HT1080 (cell line): ENCODE data around the gene CNPPD1. TPM values are rescaled to one million over a fixed set of nuclear protein-coding genes. Genes with fewer than 3 reads are reported as not detected.

ENCODE experiments used
- DNase-seq: peaks from one replicate; pipeline ENCODE4 v3.0.0-alpha.2; 2015; ENCODE audit warnings: low read depth
- total RNA-seq: library from RNA; depleted of rRNA; stranded (reverse); fragments of >200 nt; shearing (Covaris generic); gene quantifications from 2 replicates; pipeline ENCODE4 v1.2.3, GENCODE V29; 2014

The CNPPD1 gene
- total RNA-seq, 1 experiment from 2014 or later: 23.3 TPM

DNA sequence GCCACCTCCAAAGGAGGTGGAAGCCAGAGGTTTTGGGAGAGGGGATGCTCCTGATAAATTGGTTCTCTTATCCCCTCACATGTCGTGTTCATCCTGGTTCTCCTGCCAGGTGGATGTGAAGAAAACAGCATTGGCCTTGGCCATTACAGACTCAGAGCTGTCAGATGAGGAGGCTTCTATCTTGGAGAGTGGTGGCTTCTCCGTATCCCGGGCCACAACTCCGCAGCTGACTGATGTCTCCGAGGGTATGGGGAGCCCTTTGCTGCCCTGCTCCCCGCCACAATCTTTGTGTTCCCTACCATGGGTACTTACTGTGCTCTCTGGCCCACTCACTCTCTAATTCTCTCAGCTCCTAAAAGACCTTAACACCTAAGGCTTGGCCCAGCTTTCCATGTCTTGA, 4.8 kb upstream of the CNPPD1 start:
- no peak for DNase-seq

DNA sequence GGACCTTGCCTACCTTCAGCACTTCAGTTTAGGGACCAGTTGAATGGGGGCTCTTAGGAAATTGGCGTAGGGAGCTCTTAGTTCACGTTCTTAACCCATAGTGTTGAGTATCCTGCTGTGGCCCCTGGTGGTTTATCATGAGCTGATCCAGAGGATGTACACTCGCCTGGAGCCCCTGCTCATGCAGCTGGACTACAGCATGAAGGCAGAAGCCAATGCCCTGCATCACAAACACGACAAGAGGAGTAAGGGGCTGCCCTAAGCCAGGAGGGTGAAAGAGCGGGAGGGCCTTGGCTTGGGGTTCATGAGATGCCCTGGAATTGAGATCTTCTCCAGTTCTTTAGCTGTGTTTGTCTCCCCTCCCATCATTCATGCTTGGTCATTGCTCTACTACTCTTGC, 4.2 kb upstream of the CNPPD1 start:
- no peak for DNase-seq

DNA sequence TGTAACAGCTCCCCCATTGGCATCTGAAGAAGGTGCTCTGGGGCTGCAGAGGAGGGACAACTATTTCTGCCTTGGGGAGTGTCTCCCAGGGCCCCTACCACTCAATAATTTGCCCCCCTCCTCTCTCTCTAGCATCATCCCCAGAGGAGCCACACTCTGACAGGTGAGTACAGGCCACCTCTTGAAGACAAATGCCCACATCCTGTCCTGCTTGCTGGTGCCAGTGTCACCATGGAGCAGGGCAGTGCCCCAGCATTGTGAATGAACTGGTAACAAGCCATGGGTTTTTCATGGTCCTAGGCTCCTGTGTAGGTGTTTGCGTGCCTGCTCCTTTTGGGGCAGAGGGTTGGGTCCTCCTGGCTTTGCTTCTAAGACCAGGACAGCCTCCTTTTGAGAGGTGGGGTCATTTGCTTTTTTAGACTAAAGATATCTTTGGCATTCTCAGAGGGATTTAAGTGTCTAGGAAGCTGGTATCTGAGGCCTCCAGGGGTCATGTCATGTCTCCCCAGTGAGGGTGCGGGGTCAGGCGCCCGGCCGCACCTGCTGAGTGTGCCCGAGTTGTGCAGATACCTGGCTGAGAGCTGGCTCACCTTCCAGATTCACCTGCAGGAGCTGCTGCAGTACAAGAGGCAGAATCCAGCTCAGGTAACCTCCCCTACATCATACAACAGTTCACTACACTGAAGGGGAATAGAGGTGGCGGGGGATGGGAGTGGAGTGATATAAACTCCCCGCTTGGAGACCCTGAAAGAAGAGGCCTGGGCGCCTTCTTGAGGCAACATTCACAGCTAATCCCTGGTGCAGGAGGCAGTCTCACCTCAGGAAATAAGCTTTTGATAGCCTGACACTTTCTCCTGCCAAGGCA, 3.1 kb upstream of the CNPPD1 start:
- no peak for DNase-seq

DNA sequence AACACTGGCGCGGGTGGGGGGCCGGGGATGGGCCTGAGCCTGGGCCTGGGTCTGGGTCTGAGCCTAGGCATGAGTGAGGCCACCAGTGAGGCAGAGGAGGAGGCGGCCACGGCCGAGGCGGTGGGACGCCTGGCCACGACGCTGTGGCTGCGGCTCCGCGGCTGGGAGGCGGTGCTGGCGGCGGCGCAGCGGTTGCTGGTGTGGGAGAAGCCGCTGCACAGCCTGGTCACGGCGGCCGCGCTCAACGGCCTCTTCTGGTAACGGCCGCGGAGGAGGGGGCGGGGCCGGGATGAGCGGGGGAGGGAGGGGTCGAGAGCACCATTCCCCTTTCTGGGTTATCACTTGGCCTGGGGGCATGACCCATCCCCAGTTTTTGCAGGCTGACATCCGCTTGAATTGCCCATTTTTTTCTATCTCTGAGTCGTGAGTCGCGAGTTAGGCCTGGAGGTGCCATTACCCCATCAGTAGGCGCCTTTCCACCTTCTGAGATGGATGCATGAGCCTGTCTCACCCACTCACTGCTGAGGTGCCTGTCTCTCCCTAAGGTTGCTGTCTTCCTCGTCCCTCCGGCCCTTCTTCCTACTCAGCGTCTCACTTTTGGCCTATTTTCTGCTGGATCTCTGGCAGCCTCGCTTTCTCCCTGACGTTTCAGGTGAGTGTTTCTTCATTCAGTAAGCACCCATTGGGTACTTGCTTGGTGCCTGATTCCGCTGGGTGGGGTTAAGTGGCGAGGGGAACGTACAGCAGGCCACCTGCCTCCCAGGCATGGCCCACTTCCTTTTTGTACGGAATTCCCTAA, 1.9 kb upstream of the CNPPD1 start:
- DNase-seq: peak; percentile 8

DNA sequence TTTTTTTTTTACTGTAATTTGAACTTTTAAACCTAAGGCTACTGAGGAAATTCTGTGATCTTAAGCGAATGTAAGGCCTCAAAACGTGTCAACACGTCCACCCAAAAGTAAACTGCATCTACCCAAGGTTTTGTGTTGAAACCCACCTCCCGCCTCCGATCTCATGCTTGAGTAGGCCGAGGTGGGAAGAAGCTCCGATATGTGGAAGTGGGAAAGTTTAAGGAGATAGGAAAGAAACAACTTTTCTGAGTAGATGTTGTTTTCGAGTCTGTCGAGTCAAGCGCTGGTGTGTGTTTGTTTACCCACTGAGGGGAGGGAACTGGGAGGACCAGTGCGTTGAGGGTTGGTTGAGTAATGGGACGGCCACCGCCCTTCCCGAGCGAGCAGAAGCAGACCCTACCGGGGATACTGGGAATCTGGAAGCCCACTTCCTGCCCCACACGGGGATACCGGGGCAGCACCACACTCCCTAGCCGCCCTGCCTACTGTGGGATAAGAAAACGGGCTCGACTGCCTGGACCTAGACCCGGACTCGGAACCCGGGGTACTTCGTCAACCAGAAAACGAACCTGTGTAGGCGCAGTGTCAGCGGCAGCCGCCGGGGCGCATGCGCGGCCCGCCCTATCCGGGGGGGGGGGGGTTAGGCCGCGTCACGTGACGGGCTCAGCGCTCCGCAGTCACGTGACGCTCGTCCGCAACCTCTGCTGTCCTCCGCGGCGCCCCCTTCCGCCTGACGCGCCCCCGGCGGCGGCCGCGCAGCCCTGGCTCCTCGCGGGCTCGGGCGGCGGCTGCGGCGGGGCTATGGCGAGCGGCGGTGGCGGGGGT, 1.0 kb upstream of the CNPPD1 start, which contains the start of gene RETREG2:
RETREG2 (plus strand) TSS at position 724 of the 825 bp plus-strand sequence; CDS start at position 802, 78 bp downstream.
- peak; percentile 89 for DNase-seq

DNA sequence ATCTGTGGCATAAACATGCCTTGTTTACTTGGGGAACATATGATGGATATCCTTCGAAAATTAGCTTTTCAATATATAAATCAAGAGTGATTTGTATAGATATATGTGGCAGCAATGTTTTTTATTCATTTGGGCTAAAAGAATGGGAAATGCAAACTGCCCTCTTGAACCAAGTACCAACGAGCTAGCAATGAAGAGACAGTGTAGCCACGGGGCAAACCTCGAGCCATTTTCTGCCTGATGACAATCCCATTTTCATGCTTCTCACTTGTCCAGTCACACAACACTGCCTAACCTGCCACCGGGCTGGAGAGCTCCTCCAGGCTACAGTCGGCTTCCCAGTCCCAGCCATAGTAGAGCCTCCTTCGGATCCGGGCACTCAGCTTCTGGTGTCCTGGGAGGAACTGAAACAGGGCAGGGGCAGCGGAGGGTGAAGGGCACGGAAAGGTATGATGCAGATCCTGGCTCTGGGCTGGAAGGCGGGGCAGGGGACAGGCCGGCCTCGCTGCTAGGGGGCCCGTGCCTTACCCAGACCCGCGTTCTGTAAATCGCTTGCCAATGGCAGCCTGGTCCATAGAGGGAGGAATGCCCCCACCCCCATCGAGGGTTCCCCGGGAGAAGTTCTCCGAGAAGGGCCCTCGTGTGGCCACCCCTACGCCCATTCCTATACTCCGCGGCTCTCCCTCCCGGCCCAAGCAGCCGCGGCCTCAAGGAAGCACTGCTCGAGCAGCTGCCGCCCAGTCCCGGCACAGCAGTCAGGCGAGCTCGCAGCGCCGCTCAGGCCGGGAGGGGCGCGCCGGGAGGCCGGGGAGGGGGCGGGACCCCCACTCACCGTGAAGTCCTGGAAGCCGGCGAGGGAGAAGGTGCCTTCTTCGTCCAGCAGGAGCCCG, 552 bp downstream of the CNPPD1 start:
- DNase-seq: peak; percentile 42

DNA sequence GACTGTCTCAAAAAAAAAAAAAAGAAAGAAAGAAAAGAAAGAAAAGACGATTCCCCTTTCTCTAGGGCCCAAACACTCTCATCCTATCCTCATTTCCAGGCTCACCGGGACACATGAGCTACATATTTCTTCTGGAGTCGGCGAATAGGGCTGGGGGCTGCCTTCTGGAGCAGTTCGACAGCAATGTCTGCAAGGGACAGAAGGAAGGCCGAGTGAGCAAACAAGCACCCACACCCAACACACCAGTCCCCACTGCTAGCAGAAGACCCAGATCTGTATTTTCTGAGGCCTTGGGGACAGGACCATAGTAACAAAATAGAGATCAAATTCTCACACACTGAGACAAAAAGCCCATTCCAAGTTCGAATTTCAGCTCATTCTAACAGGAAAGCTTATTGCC, 1.2 kb downstream of the CNPPD1 start:
- no peak for DNase-seq

DNA sequence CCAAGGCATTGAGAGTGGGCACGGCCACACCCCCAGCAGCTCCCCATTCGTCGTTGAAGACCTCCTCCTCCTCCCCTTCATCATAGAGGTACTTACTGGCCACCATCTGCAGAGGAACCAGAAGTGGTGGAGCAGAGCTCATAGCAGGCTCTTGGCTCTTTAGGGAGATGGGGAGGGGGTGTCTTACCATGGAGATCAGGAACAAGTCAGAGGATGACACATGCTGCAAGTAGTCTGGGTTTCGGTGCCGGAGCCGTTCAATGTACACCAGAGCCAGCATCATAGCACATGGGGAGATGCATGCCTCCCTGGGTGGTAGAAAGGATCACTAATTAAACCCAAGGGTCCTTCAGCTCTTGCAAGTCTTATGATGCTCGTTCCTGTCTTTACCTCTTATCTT, 1.9 kb downstream of the CNPPD1 start:
- no peak for DNase-seq

DNA sequence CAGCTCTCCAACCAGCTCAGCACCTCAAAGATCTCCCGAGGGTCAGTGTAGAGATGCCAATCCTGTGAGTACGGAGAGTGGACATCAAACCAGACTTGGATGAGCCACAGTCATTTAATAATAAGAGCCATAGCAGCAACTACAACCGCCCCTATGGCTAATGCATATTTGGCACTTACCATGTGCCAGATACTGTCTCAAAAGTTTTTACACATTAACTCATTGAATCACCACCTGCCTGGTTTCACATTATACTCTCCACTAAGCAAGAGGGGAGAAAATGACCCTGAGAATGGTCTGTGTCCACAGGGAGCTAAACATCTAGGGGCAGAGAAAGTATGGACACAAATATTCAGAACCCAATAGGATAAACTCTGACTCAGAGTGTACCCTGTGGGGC, 2.6 kb downstream of the CNPPD1 start:
- DNase-seq: no peak

DNA sequence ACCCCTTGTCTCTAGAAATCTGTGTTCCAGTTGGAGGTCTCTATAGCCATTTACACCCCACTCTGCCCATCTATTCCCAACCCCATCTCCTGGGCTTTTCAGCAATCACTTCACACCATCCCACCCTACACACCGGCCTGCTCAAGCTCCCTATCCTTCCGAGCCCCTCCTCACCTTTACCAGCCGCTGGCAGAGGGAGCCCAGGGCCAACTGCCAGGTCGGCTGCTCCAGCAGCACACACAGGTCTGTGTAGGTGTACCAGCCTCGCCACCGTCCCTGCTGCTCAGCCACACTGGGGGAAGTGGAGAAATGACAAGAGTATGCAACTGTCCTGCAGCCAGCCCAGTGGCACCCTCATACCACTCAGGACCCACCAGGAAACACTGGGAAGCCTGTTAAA, 3.5 kb downstream of the CNPPD1 start:
- no peak for DNase-seq

DNA sequence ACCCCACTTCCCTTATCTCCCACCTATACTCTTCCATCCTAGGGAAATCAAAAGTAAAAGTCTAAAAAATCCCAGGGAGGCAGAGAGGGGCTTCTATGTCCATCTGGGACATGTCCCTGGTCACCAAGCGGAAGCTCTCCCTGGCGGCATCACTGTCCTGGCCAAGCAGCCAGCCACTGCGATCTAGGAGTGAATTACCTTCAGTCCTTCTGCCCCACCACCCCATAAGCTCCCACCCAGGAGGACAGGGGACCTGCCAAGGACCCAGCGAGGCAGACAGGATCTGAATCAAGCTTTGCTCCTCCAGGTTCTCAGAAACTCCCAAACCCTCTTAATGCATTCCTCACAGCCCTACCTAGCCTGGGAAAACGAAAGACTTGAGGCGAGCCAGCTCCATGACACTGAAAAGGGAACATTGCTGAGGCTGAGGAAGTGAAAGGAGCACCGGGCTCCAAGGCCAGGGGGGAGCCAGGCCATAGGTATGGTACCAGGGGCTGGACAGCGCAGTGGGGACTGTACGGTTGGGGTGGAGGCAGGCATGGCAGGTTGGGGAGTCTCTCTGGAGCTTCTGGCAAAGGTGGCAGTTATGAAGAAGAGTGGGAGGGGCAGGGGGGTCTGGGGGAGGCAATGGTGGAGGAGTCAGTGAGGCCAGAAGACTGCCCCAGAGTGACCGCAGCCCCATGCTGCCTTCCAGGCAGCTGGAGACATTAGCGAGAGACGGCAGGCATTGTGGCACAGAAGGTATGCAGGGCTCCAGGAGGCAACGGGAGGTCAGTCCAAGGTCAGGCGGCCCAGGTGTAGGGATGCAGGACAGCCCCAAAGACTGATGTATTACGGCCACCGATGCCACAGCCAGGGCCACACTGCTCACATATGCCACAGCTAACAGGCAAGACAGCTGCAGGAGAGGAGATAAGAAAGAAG, 4.2 kb downstream of the CNPPD1 start:
- no peak for DNase-seq

DNA sequence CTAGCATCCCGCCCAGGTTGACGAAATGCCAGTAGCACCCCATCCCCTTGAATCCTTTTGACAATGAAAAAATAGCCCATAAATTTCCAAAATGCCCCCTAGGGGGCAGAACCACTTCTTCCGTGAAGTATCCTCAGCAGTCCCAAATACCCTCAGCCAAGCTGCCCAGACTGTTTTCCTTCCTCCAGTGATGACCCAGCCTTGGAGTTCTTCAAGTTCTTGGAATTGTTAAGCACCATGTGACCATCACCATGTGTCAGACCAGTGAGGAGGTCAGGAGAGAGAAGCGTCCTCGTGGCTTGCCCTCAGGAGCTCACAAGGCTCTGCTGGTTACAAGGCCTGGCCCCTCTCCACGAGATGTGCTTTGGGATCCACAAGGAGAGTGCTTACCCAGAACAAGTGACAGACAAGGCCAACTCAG, 5.5 kb downstream of the CNPPD1 start:
- DNase-seq: peak; percentile 58

DNA sequence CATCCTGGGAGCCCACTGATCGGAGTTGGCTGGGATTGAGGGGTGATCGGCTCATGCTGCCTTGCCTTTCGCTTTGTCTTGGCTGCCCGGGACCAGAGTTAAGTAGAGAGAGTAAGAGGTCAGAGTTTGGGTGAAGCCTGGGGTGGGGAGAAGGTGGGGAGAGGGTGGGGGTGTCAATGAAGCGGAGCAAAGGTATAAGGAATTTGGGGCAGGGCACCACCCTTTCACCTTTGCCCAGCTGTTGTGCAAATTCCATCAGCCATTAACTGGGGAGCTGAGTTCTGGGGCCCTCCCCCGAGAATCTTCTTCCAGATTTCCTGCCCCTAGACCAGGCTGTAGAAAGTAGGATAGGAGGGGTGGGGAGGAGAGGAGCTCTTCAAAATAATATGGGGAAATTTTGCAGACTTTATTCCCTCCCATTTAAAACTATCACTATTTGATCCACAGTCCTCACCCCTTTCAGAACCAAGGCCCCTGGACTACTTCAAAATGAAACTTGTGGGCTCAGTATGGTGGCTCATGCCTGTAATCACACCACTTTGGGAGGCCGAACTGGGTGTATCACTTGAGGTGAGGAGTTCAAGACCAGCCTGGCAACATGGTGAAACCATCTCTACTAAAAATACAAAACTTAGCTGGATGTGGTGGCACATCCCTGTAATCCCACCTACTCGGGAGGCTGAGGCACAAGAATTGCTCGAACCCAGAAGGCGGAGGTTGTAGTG, 6.6 kb downstream of the CNPPD1 start, which contains the start of gene SLC23A3:
SLC23A3 (minus strand) TSS at position 100 of the 725 bp plus-strand sequence; CDS start at position 55, 45 bp downstream.
- DNase-seq: no peak

DNA sequence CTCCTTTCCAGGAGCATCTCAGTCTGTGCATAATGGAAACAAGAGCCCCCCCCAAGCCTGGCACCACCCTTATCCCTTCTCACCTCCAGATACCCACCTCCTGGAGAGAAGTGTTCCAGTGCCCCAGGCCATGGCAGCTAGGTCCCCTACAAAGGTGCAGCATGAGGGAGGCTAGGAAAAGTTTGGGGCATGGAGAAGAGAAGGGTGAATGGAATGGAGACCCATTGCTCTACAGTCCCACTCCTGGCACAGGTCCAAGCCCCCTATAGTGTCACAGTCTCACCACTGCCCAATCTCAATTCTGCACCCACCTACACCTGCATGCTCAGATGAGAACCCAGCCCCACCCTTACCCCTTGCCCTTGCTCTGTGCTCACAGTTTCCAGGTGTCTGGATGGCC, 7.8 kb downstream of the CNPPD1 start:
- DNase-seq: no peak

DNA sequence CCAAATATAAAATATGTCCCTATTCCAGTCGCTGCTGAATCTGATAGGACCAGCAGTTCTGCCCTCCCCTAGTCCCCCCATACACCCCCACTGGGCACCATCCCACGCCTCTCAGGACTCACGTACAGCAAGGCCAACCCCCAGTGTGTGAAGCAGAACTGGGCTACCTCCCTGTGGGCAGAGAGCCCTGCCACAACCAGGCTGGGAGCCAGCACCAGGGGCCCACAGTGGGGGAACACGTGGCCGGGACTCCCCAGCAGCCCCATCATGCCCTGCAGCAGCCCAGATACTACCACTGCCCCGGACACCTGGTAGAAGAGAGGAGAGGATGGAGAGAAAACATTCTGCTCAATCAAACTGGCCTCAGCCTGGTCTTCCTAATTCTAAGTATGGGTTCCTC, 8.2 kb downstream of the CNPPD1 start:
- no peak for DNase-seq

DNA sequence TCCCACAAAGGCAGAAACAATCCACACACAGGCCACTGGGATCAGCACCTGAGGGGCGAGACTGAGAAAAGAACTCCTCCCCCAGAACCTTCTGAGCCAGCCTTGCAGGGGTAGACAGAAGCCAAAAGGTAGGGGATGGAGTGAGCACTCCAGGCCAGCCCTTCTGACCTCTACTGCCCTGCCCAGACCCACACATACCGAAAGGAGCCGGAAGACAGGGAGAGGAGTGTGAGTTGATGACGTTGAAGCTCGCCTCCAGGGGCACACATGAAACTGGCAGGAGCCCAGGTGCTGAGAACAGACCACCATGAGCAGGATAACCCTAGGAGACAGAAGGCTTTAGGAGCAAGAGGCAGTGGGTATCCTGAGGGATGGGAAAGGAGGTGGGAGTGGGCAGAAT, 8.7 kb downstream of the CNPPD1 start:
- DNase-seq: no peak

DNA sequence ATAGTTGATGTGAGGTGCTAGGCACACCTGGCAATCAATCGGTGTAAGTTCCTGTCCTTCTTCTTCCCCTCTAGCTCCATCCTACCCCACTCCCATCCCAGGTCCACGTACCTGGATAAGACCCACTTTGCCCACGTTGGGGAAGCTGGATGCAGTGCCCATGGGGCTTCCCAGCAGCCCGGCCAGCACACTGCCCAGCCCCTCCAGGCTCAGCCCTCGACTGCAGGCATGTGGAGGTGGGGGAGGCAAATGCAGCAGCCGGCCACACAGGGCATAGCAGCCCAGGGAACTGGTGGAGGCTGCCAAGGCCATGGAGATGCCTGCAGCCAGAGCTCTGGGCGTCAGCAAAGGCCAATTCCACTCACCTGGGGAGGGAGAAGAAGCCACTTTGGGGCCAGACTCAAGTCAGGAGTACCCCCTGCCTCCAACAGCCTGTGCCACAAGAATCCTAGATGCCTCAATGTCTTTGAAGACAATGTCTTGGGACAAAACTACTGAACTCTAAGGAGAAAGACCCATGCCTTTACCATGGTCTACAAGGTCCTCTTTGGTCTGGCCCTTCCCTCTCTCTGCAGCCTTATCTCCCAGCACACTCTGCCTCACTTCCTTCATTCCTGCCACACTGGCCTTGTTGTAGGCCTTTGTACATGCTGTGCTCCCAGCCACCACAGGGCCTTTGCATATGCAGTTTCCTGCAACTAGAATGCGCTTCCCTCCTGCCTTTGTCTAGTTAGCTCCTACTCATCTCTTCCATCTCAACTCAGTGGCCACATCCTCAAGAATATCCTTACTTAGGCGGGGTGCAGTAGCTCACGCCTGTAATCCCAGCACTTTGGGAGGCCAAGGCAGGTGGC, 11.4 kb downstream of the CNPPD1 start:
- DNase-seq: no peak

DNA sequence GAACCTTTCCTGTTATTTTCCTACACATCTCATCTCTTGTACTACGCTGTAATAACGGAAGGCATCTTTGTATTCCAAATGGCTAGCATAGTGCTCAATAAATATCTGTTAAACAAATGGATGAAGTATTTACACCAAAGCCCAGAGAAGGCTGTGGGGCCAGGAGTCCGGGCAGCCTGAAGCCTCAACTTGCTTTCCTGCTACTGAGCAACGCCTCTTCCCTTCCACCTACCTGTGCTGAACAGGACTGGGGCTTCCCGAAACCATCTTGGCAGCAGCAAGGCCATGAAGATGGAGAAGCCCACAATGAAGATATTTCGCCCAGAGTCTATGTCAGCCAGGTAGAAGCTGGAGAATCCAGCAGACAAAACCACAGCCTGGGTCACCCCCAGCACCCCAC, 13.6 kb downstream of the CNPPD1 start:
- DNase-seq: no peak
